ENCODE data around the gene SLIT3.

GRCh38 chr5:169070413-169070812, 230.5 kb downstream of the SLIT3 start:
- TF ChIP-seq CTCF (IDR thresholded peaks at IDR 0.05) (no peak), EP300 (IDR thresholded peaks at IDR 0.05) (no peak), POLR2A (IDR thresholded peaks at IDR 0.05) (no peak)
